SH-SY5Y (cell line): ENCODE measurements around the gene FANCD2OS.

Experiments used
- GATA2 ChIP-seq: IDR thresholded peaks from 2 replicates; pipeline ENCODE4 v1.6.1; 2011; ENCODE audit warnings: mild to moderate bottlenecking, low read depth, low read length
- GATA3 ChIP-seq: IDR thresholded peaks from 2 replicates; pipeline ENCODE4 v1.6.1; 2011; ENCODE audit warnings: low read depth, mild to moderate bottlenecking, low read length, moderate library complexity

DNA sequence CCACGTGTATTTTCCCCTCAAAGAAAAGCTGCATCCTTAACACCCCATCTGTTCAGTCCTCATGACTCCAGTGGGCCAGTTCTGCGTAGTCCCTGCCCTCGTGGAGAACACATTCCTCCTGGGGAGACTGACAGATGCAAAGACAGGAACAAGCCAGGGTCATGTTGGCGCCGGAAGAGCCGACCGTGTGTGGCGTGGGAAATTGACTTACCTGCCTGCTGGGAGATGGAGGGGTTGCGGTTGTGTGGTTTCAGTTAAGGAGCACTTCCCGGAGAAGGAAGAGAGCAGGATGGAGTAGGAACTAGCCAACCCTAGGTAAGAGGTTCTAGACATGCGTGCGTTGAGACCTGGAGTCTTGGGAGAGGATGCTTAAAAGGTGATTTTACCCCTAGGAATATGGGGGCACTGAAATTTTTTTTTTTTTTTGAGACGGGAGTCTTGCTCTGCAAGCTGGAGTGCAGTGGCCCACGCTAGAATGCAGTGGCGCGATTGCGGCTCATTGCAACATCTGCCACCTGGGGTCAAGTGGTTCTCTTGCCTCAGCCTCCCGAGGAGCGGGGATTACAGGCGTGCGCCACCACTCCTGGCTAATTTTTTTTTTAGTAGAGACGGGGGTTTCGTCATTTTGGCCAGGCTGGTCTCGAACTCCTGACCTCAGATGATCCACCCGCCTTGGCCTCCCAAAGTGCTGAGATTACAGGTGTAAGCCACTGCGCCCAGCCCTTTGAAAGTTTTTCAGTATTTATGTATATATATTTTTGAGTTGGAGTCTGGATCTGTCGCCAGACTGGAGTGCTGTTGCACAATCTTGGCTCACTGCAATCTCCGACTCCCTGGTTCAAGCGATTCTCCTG is 34.9 kb upstream of the FANCD2OS start:
- TF ChIP-seq GATA2 (no peak), GATA3 (no peak)
